Neuronal stem cell (in vitro differentiated cells): ENCODE results near the gene SOST.

ENCODE experiments used
- DNase-seq: peaks from one replicate; pipeline ENCODE4 v3.0.0-alpha.2; 2013; ENCODE audit warnings: low spot score
- H2AFZ ChIP-seq: one replicate; pipeline ENCODE4 v1.6.1; 2013; ENCODE audit warnings: mild to moderate bottlenecking, low read length, inconsistent platforms
- H2AK5ac ChIP-seq: 2 replicates; pipeline ENCODE4 v1.6.1; 2013; ENCODE audit warnings: low read depth, mild to moderate bottlenecking, inconsistent platforms, low read length, moderate library complexity, mixed read lengths
- H2BK120ac ChIP-seq: 2 replicates; pipeline ENCODE4 v1.6.1; 2013; ENCODE audit warnings: low read depth, mild to moderate bottlenecking, inconsistent platforms, low read length, moderate library complexity, mixed read lengths
- H2BK12ac ChIP-seq: one replicate; pipeline ENCODE4 v1.6.1; 2013; ENCODE audit warnings: low read length, inconsistent platforms
- H2BK15ac ChIP-seq: 2 replicates; pipeline ENCODE4 v1.6.1; 2013; ENCODE audit warnings: mild to moderate bottlenecking, low read length, inconsistent platforms, mixed read lengths
- H2BK5ac ChIP-seq: one replicate; pipeline ENCODE4 v1.6.1; 2013; ENCODE audit warnings: inconsistent platforms, mild to moderate bottlenecking, low read length, moderate library complexity
- H3K14ac ChIP-seq: one replicate; pipeline ENCODE4 v1.6.1; 2013; ENCODE audit warnings: low read length, inconsistent platforms
- H3K18ac ChIP-seq: 2 replicates; pipeline ENCODE4 v1.6.1; 2013; ENCODE audit warnings: low read length, inconsistent platforms
- H3K23ac ChIP-seq: 2 replicates; pipeline ENCODE4 v1.6.1; 2013; ENCODE audit warnings: low read depth, mild to moderate bottlenecking, mixed read lengths, low read length, inconsistent platforms; ENCODE audit not compliant: poor library complexity
- H3K27ac ChIP-seq: replicated peaks from 3 replicates; pipeline ENCODE4 v1.5.1; 2013; ENCODE audit warnings: low read length, inconsistent platforms
- H3K27me3 ChIP-seq, 3 experiments: 2 replicates each; pipeline ENCODE4 v1.6.1; 2013; ENCODE audit warnings: low read length in 3 of 3, mild to moderate bottlenecking in 2 of 3, inconsistent platforms in 1 of 3, low read depth in 1 of 3, mixed read lengths in 1 of 3, moderate library complexity in 1 of 3; ENCODE audit not compliant: control insufficient read depth in 3 of 3, insufficient read depth in 3 of 3
- H3K36me3 ChIP-seq, 2 donors: replicated peaks in 1 of 2; 2 replicates each; pipeline ENCODE4 v1.6.1; 2013; ENCODE audit warnings: low read length in 2 of 2; ENCODE audit not compliant: control insufficient read depth in 2 of 2, insufficient read depth in 2 of 2
- H3K4ac ChIP-seq: 2 replicates; pipeline ENCODE4 v1.6.1; 2013; ENCODE audit warnings: inconsistent platforms, mild to moderate bottlenecking, low read length, moderate library complexity
- H3K4me1 ChIP-seq, 2 donors: 1 replicate in 1 of 2; 2 replicates in 1 of 2; pipeline ENCODE4 v1.6.1; 2013; ENCODE audit warnings: low read length in 2 of 2, low read depth in 1 of 2; ENCODE audit not compliant: control insufficient read depth in 2 of 2, insufficient read depth in 1 of 2
- H3K4me2 ChIP-seq: one replicate; pipeline ENCODE4 v1.6.1; 2013; ENCODE audit warnings: mild to moderate bottlenecking, low read length, inconsistent platforms; ENCODE audit not compliant: insufficient read depth, poor library complexity, severe bottlenecking
- H3K4me3 ChIP-seq, 2 donors: 2 replicates each; pipeline ENCODE4 v1.5.1; 2013; ENCODE audit warnings: low read length in 2 of 2, mild to moderate bottlenecking in 2 of 2, inconsistent platforms in 1 of 2, moderate library complexity in 1 of 2
- H3K79me1 ChIP-seq: one replicate; pipeline ENCODE4 v1.6.1; 2013; ENCODE audit warnings: low read depth, mild to moderate bottlenecking, inconsistent platforms, low read length, moderate library complexity
- H3K9ac ChIP-seq: one replicate; pipeline ENCODE4 v1.6.1; 2013; ENCODE audit warnings: mild to moderate bottlenecking, low read depth, low read length, inconsistent platforms; ENCODE audit not compliant: poor library complexity
- H3K9me3 ChIP-seq, 2 donors: replicated peaks in 1 of 2; 2 replicates each; pipeline versions ENCODE3 to v1.6.1; 2013; ENCODE audit warnings: low read length in 2 of 2, mild to moderate bottlenecking in 2 of 2, inconsistent platforms in 1 of 2, low read depth in 1 of 2, mixed read lengths in 1 of 2, moderate library complexity in 1 of 2; ENCODE audit not compliant: control insufficient read depth in 2 of 2, insufficient read depth in 1 of 2
- H4K8ac ChIP-seq: one replicate; pipeline ENCODE4 v1.6.1; 2013; ENCODE audit warnings: low read depth, mild to moderate bottlenecking, inconsistent platforms, low read length, moderate library complexity
- H4K91ac ChIP-seq: one replicate; pipeline ENCODE4 v1.6.1; 2013; ENCODE audit warnings: low read length, low read depth, mild to moderate bottlenecking, inconsistent platforms; ENCODE audit not compliant: poor library complexity
- WGBS, 2 donors: extraction: QIAGEN DNeasy Blood & Tissue Kit; methylation state at CpG; one replicate each; pipeline ENCODE4 v1.1.7; 2013; ENCODE audit warnings: missing lambda C conversion rate in 2 of 2, mixed read lengths in 1 of 2; ENCODE audit not compliant: insufficient read length in 2 of 2, insufficient replicate concordance in 1 of 2; ENCODE audit errors: extremely low coverage in 2 of 2; 5-methylcytosine and 5-hydroxymethylcytosine counted together

Gene SOST

GRCh38 chr17:43771463-43771862, 12.9 kb upstream of the SOST start:
- no peak overlapping the region for H3K18ac ChIP-seq
- no peak overlapping the region for H3K14ac ChIP-seq
- no peaks in the 10 kb centered on the region for H3K27me3 ChIP-seq
- H3K4me1 ChIP-seq: no peaks in the 10 kb centered on the region
- no peak overlapping the region for H4K91ac ChIP-seq
- no peak for DNase-seq
- peaks cover 6% of the 10 kb centered on the region for H3K79me1 ChIP-seq
- WGBS, 2 donors: no CpG with 5 or more reads among the region's 9 CpGs
- H3K36me3 ChIP-seq: peaks cover 30 to 53% of the 10 kb centered on the region in 2 donors
- H2AFZ ChIP-seq: no peak overlapping the region
- no peak overlapping the region for H3K9ac ChIP-seq
- H2BK15ac ChIP-seq: no peak overlapping the region
- H2BK5ac ChIP-seq: no peak overlapping the region
- no peaks in the 10 kb centered on the region for H3K9me3 ChIP-seq
- no peak overlapping the region for H3K23ac ChIP-seq
- H4K8ac ChIP-seq: no peak overlapping the region
- H2AK5ac ChIP-seq: no peak overlapping the region
- H3K27ac ChIP-seq: no peak overlapping the region
- no peak overlapping the region for H2BK120ac ChIP-seq
- no peak overlapping the region for H3K4ac ChIP-seq
- H3K4me3 ChIP-seq: no peak overlapping the region
- H2BK12ac ChIP-seq: no peak overlapping the region
- H3K4me2 ChIP-seq: no peak overlapping the region

GRCh38 chr17:43770957-43771356, 12.4 kb upstream of the SOST start:
- Histone ChIP-seq H2BK5ac (no peak overlapping the region), H3K79me1 (peaks cover 3% of the 10 kb centered on the region), H3K27me3 (no peaks in the 10 kb centered on the region), H2AFZ (no peak overlapping the region), H2BK12ac (no peak overlapping the region), H3K14ac (no peak overlapping the region), H4K91ac (no peak overlapping the region), H3K9me3 (no peaks in the 10 kb centered on the region), H3K18ac (no peak overlapping the region), H4K8ac (no peak overlapping the region), H3K23ac (no peak overlapping the region), H3K4ac (no peak overlapping the region), H3K27ac (no peak overlapping the region), H3K36me3 (peaks cover 30 to 53% of the 10 kb centered on the region in 2 donors), H2BK15ac (no peak overlapping the region), H2AK5ac (no peak overlapping the region), H3K4me3 (no peak overlapping the region), H2BK120ac (no peak overlapping the region), H3K9ac (no peak overlapping the region), H3K4me2 (no peak overlapping the region), H3K4me1 (no peaks in the 10 kb centered on the region)
- WGBS, 2 donors: no CpG with 5 or more reads among the region's 2 CpGs
- DNase-seq: no peak

DNA sequence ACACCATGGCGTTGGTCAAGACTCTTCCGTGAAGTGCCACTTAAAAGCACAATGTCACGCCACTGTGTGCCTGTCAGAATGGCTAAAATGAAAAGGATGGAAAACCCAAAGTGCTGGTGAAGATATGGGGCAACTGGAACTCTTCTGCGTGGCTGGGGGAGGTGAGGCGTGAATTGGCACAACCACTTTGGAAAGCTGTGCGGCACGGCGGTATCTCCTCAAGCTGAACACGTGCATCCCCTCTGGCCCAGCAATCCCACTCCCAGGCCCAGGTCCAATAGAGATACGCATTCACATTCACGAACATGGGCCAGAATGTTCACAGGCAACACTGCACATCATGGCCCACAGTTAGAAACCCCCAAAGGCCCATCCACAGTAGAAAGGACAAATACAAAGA, 11.3 kb upstream of the SOST start:
- no CpG with 5 or more reads among the region's 11 CpGs for WGBS, 2 donors
- peaks cover 30 to 48% of the 10 kb centered on the region in 2 donors for H3K36me3 ChIP-seq

DNA sequence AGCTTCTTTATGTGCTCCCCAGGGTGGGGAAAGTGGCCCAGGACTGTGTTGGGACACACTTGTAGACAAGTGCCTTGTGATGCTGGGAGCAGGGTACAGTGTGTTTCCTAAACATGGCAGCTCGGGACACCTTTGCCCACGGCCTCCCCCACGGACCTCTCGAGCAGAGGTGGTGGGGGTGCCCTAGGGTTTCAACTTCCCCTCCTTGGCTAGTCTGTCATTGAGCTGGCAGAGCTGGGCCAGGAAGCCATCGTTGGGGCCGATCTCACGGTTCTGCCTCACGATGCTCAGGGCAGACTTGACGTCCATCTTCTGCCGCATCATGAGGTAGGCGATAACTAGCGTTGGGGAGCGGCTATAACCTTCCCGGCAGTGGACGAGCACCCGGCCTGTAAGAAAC, 10.8 kb upstream of the SOST start:
- H4K8ac ChIP-seq: no peak overlapping the region
- H2BK12ac ChIP-seq: no peak overlapping the region
- peak overlapping the region; percentile 51 for H3K9ac ChIP-seq
- H3K27ac ChIP-seq: no peak overlapping the region
- H3K9me3 ChIP-seq: no peaks in the 10 kb centered on the region
- H2BK5ac ChIP-seq: no peak overlapping the region
- DNase-seq: no peak
- no peak overlapping the region for H2AFZ ChIP-seq
- no peak overlapping the region for H2BK120ac ChIP-seq
- H3K36me3 ChIP-seq: peaks cover 26 to 44% of the 10 kb centered on the region in 2 donors
- no peak overlapping the region for H2AK5ac ChIP-seq
- no peak overlapping the region for H3K4me2 ChIP-seq
- no peak overlapping the region for H3K4me3 ChIP-seq
- peaks cover 3% of the 10 kb centered on the region for H3K79me1 ChIP-seq
- no peak overlapping the region for H3K23ac ChIP-seq
- H3K4me1 ChIP-seq: no peaks in the 10 kb centered on the region
- H3K4ac ChIP-seq: no peak overlapping the region
- H4K91ac ChIP-seq: no peak overlapping the region
- H2BK15ac ChIP-seq: no peak overlapping the region
- no peak overlapping the region for H3K14ac ChIP-seq
- no CpG with 5 or more reads among the region's 16 CpGs for WGBS, 2 donors
- no peaks in the 10 kb centered on the region for H3K27me3 ChIP-seq
- no peak overlapping the region for H3K18ac ChIP-seq

More for the DNA sequence above, 11.3 kb upstream of the SOST start:
- H3K14ac ChIP-seq: no peak overlapping the region
- H3K4me1 ChIP-seq: no peaks in the 10 kb centered on the region
- no peak for DNase-seq
- no peak overlapping the region for H2AFZ ChIP-seq
- no peaks in the 10 kb centered on the region for H3K27me3 ChIP-seq
- H2BK12ac ChIP-seq: no peak overlapping the region
- no peak overlapping the region for H2BK15ac ChIP-seq
- no peak overlapping the region for H4K91ac ChIP-seq
- no peaks in the 10 kb centered on the region for H3K9me3 ChIP-seq
- peaks cover 3% of the 10 kb centered on the region for H3K79me1 ChIP-seq
- H3K23ac ChIP-seq: no peak overlapping the region
- H2BK5ac ChIP-seq: no peak overlapping the region
- H3K4me2 ChIP-seq: no peak overlapping the region
- H3K18ac ChIP-seq: no peak overlapping the region
- peak overlapping the region; percentile 51 for H3K9ac ChIP-seq
- H4K8ac ChIP-seq: no peak overlapping the region
- H3K27ac ChIP-seq: no peak overlapping the region
- no peak overlapping the region for H2AK5ac ChIP-seq
- H3K4ac ChIP-seq: no peak overlapping the region
- peak overlapping the region in 1 of 2 donors; percentile 15 for H3K4me3 ChIP-seq
- no peak overlapping the region for H2BK120ac ChIP-seq
